ENCODE results near the gene CYP11A1. TPM values are rescaled to one million over a fixed set of nuclear protein-coding genes. Genes with fewer than 3 reads are reported as not detected.
"Not testable (repeated sequence)": the region's sequence is repeated elsewhere in the genome, so short reads cannot be mapped to it uniquely, and the experiment has no call there.

CYP11A1 gene
- total RNA-seq, 1 donor from 2014 or later = not detected

- Mint-ChIP-seq H3K27ac (ENCODE audit: unreplicated experiment) (no peak overlapping the region), H3K36me3 (ENCODE audit: unreplicated experiment) (no peaks in the 10 kb centered on the region), H3K4me3 (ENCODE audit: unreplicated experiment) (no peak overlapping the region), H3K4me1 (ENCODE audit: low read depth, unreplicated experiment) (peaks cover 13% of the 10 kb centered on the region), H3K9me3 (ENCODE audit: unreplicated experiment) (peaks cover 5% of the 10 kb centered on the region), H3K27me3 (ENCODE audit: unreplicated experiment) (peaks cover 4% of the 10 kb centered on the region)
- no peak for DNase-seq
- TF ChIP-seq, protein P1, sequence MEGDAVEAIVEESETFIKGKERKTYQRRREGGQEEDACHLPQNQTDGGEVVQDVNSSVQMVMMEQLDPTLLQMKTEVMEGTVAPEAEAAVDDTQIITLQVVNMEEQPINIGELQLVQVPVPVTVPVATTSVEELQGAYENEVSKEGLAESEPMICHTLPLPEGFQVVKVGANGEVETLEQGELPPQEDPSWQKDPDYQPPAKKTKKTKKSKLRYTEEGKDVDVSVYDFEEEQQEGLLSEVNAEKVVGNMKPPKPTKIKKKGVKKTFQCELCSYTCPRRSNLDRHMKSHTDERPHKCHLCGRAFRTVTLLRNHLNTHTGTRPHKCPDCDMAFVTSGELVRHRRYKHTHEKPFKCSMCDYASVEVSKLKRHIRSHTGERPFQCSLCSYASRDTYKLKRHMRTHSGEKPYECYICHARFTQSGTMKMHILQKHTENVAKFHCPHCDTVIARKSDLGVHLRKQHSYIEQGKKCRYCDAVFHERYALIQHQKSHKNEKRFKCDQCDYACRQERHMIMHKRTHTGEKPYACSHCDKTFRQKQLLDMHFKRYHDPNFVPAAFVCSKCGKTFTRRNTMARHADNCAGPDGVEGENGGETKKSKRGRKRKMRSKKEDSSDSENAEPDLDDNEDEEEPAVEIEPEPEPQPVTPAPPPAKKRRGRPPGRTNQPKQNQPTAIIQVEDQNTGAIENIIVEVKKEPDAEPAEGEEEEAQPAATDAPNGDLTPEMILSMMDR (IDR thresholded peaks at IDR 0.05; ENCODE audit: partially characterized antibody, unreplicated experiment) = no peak
These were observed 24.4 kb upstream of the CYP11A1 start for GRCh38 chr15:74391582-74392450.

DNA sequence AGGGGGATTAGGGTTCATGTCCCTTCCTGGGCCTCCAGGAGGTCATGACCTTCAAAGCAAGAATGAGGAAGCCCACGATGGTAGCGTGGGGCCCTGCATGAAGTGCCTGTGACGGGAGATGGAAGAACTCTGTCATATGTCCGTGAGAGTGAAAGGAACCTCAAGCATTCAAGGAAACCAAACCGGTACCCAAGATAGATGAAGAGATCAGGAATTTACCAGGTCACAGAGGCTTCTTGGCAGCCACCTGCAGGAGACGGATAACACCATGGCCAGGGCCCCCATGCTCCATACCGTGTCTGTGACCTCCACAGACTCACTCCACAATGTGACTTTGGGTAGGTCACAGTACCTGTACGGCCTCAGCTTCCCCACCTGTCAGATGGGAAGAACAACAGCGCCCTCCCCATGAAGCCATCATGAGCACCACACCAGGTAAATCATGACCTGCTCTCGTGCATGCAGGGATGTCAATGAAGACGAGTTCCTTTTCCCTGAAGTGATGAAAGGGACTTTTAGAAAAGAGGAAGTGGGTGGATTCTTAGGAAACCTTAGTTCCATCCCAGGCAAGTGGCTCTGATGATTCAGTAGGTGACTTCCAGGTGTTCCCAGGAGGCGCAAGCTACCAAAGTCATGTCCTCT lies 23.3 kb upstream of the CYP11A1 start:
- Mint-ChIP-seq H3K27ac (ENCODE audit: unreplicated experiment) (no peak overlapping the region), H3K4me3 (ENCODE audit: unreplicated experiment) (no peak overlapping the region), H3K9me3 (ENCODE audit: unreplicated experiment) (peaks cover 4% of the 10 kb centered on the region)

GRCh38 chr15:74390049-74390646 lies 22.7 kb upstream of the CYP11A1 start:
- H3K4me3 Mint-ChIP-seq (ENCODE audit: unreplicated experiment); H3K36me3 Mint-ChIP-seq (ENCODE audit: unreplicated experiment); DNase-seq; H3K9me3 Mint-ChIP-seq (ENCODE audit: unreplicated experiment); H3K27ac Mint-ChIP-seq (ENCODE audit: unreplicated experiment); H3K4me1 Mint-ChIP-seq (ENCODE audit: low read depth, unreplicated experiment); H3K27me3 Mint-ChIP-seq (ENCODE audit: unreplicated experiment): not testable (repeated sequence)

More for the DNA sequence above, 23.3 kb upstream of the CYP11A1 start:
- TF ChIP-seq, protein P1 (IDR thresholded peaks at IDR 0.05; ENCODE audit: partially characterized antibody, unreplicated experiment) = no peak
- Mint-ChIP-seq H3K4me1 (ENCODE audit: low read depth, unreplicated experiment) (peaks cover 9% of the 10 kb centered on the region), H3K36me3 (ENCODE audit: unreplicated experiment) (no peaks in the 10 kb centered on the region), H3K27me3 (ENCODE audit: unreplicated experiment) (peaks cover 6% of the 10 kb centered on the region)
- no peak for DNase-seq

- H3K27me3 Mint-ChIP-seq (ENCODE audit: unreplicated experiment) = peaks cover 6% of the 10 kb centered on the region
- no peak overlapping the region for H3K27ac Mint-ChIP-seq (ENCODE audit: unreplicated experiment)
These were observed 22.0 kb upstream of the CYP11A1 start for GRCh38 chr15:74389241-74390048.

More at GRCh38 chr15:74389241-74390048, 22.0 kb upstream of the CYP11A1 start:
- Mint-ChIP-seq H3K4me1 (ENCODE audit: low read depth, unreplicated experiment) (peaks cover 11% of the 10 kb centered on the region), H3K4me3 (ENCODE audit: unreplicated experiment) (no peak overlapping the region), H3K9me3 (ENCODE audit: unreplicated experiment) (peaks cover 3% of the 10 kb centered on the region), H3K36me3 (ENCODE audit: unreplicated experiment) (no peaks in the 10 kb centered on the region)
- TF ChIP-seq, protein P1 (IDR thresholded peaks at IDR 0.05; ENCODE audit: partially characterized antibody, unreplicated experiment) = no peak
- DNase-seq = no peak
